ENCODE data around the gene DRP2. TPM values are rescaled to one million over a fixed set of nuclear protein-coding genes. Genes with fewer than 3 reads are reported as not detected.

DRP2 gene, protein sequence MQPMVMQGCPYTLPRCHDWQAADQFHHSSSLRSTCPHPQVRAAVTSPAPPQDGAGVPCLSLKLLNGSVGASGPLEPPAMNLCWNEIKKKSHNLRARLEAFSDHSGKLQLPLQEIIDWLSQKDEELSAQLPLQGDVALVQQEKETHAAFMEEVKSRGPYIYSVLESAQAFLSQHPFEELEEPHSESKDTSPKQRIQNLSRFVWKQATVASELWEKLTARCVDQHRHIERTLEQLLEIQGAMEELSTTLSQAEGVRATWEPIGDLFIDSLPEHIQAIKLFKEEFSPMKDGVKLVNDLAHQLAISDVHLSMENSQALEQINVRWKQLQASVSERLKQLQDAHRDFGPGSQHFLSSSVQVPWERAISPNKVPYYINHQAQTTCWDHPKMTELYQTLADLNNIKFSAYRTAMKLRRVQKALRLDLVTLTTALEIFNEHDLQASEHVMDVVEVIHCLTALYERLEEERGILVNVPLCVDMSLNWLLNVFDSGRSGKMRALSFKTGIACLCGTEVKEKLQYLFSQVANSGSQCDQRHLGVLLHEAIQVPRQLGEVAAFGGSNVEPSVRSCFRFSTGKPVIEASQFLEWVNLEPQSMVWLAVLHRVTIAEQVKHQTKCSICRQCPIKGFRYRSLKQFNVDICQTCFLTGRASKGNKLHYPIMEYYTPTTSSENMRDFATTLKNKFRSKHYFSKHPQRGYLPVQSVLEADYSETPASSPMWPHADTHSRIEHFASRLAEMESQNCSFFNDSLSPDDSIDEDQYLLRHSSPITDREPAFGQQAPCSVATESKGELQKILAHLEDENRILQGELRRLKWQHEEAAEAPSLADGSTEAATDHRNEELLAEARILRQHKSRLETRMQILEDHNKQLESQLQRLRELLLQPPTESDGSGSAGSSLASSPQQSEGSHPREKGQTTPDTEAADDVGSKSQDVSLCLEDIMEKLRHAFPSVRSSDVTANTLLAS
- total RNA-seq (2022; extraction: Qiagen RNA extraction), result 0.09 to 0.28 TPM (median 0.23 TPM) in 5 replicates

DNA sequence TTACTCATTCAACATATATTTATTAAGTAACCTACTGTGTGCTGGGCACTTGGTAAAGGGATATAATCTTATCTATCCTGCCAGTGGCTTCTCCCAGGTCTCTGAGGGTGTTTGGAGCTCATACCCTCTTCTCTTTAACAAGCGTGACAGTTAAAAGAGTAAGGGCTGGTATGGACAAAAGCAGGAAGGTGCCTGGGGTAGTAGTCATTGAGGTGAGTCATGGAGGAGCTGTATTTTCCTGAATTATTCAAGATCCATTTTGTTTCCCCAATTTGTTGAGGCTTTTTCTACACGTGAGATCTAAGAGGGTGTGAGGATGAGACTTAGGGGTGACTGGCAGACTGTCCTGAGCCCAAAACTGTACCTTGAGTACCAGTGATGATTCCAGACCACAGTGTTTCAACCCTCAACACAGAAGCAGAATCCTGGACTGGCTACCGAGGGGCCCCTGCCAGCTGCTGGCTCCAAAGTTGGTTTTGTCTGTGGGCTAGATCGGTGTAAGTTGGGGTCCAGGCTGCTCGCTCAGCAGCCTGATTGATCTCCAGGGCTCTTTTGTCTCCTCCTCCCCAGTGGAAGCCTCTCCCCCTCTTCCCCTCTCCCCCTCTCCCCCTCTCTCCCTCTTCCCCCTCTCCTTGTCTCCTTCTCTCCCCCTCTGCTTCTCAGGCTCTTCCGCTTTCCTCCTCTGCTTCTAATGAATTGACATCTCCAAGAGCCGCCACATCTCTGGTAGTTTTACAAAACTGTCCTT lies at the start of gene DRP2:
Gene DRP2 (plus strand): TSS at position 671 of the 748 bp plus-strand sequence. CDS start 11,862 bp downstream, outside the sequence.

DNA sequence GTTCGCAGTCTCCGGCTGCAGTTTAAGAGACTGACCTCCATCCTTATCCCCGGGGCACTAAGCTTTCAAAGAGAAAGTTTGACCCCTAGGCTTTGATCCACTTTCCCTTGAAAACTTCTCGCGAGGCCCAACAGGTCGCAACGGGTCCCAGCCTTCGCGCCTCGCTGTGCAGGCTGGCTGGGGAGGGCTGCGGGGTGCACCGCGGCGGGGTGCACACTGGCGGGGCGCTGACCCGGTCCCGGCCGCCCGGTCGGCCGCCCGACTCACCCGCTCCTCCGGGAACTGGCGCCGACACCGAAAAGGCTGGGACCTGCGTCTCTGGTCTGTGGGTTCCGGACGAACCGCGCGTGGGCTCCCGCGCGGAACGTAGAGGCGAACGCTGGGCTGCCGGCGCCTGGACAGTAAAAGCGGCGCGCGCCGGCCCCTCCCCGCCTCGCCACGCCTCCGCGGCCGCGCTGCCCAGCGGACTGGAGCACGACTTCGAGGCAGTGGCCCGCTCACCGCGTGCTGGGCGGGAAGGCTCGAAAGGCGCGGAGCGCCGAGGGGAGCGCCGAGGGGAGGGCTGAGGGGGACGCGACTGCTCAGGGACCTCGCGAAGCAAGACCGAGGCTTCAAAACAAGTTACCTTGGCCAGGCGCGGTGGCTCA lies 71.5 kb downstream of the DRP2 start, which contains the start of gene TAF7L:
Gene TAF7L (minus strand): TSS at position 378 of the 647 bp plus-strand sequence. CDS start 3,791 bp downstream, outside the sequence.

Other genes starting within 250 kb of the DRP2 start
- 12.6 to 15.6 TPM (median 13.4 TPM) in 5 replicates for gene TRMT2B, start 167.7 kb upstream of the DRP2 start, total RNA-seq (2022; extraction: Qiagen RNA extraction)
- not detected in 5 replicates for gene TMEM35A, start 140.9 kb upstream of the DRP2 start, total RNA-seq (2022; extraction: Qiagen RNA extraction)
- gene CENPI, start 121.6 kb upstream of the DRP2 start, total RNA-seq (2022; extraction: Qiagen RNA extraction), result 8.5 to 15.1 TPM (median 12.9 TPM) in 5 replicates
- gene TAF7L, start 71.5 kb downstream of the DRP2 start, total RNA-seq (2022; extraction: Qiagen RNA extraction), result 0.07 to 0.16 TPM (median 0.10 TPM) in 5 replicates
- 29.4 to 31.4 TPM (median 30.8 TPM) in 5 replicates for gene TIMM8A, start 129.0 kb downstream of the DRP2 start, total RNA-seq (2022; extraction: Qiagen RNA extraction)
- gene BTK, start 166.4 kb downstream of the DRP2 start, total RNA-seq (2022; extraction: Qiagen RNA extraction), result 0.10 to 0.18 TPM (median 0.15 TPM) in 5 replicates
- 2,402 to 3,144 TPM (median 2,521 TPM) in 5 replicates for gene RPL36A, start 171.2 kb downstream of the DRP2 start, total RNA-seq (2022; extraction: Qiagen RNA extraction)
- 174 to 204 TPM (median 187 TPM) in 5 replicates for gene GLA, start 188.1 kb downstream of the DRP2 start, total RNA-seq (2022; extraction: Qiagen RNA extraction)
- 56.6 to 70.7 TPM (median 60.1 TPM) in 5 replicates for gene HNRNPH2, start 188.4 kb downstream of the DRP2 start, total RNA-seq (2022; extraction: Qiagen RNA extraction)

Measured in A549 treated with CORT108297 at 1 μM for 4 hours (cell line).